Hindlimb muscle (tissue), 1 donor: ENCODE measurements around the gene ARRB2. TPM values are rescaled to one million over a fixed set of nuclear protein-coding genes. Genes with fewer than 3 reads are reported as not detected.

ENCODE experiments used
- DNase-seq: peaks from one replicate; pipeline ENCODE4 v3.0.0-alpha.2; 2013
- polyA plus RNA-seq: library from polyadenylated mRNA; unstranded; fragments of 120-200 nt; gene quantifications from one replicate; pipeline ENCODE4 v1.2.1, GENCODE V29; 2013; ENCODE audit not compliant: insufficient read length

Gene ARRB2
- polyA plus RNA-seq, 1 donor = 29.9 TPM

GRCh38 chr17:4766723-4767122 lies 56.3 kb downstream of the ARRB2 start:
- no peak for DNase-seq

GRCh38 chr17:4768298-4768697 lies 57.9 kb downstream of the ARRB2 start:
- DNase-seq = no peak

GRCh38 chr17:4769628-4770027 lies 59.2 kb downstream of the ARRB2 start:
- DNase-seq = no peak

Other genes with a start within 250 kb of the ARRB2 start
- gene SPNS2, start 211.8 kb upstream of the ARRB2 start, polyA plus RNA-seq = 7.9 TPM
- 36.9 TPM for gene MYBBP1A, start 155.2 kb upstream of the ARRB2 start, polyA plus RNA-seq
- 0.15 TPM for gene GGT6, start 150.1 kb upstream of the ARRB2 start, polyA plus RNA-seq
- gene SMTNL2, start 126.1 kb upstream of the ARRB2 start, polyA plus RNA-seq = 139 TPM
- 0.14 TPM for gene ALOX15, start 69.0 kb upstream of the ARRB2 start, polyA plus RNA-seq
- gene PELP1, start 6.5 kb upstream of the ARRB2 start, polyA plus RNA-seq = 38.1 TPM
- gene MED11, start 20.8 kb downstream of the ARRB2 start, polyA plus RNA-seq = 19.5 TPM
- gene ZMYND15, start 29.2 kb downstream of the ARRB2 start, polyA plus RNA-seq = 0.97 TPM
- 7.8 TPM for gene CXCL16, start 29.3 kb downstream of the ARRB2 start, polyA plus RNA-seq
- gene TM4SF5, start 61.3 kb downstream of the ARRB2 start, polyA plus RNA-seq = not detected
- 4.7 TPM for gene VMO1, start 75.7 kb downstream of the ARRB2 start, polyA plus RNA-seq
- gene GLTPD2, start 78.3 kb downstream of the ARRB2 start, polyA plus RNA-seq = 0.98 TPM
- gene PSMB6, start 85.5 kb downstream of the ARRB2 start, polyA plus RNA-seq = 94.3 TPM
- gene PLD2, start 96.5 kb downstream of the ARRB2 start, polyA plus RNA-seq = 28.7 TPM
- gene MINK1, start 122.7 kb downstream of the ARRB2 start, polyA plus RNA-seq = 28.3 TPM
- 1.5 TPM for gene C17orf107, start 188.9 kb downstream of the ARRB2 start, polyA plus RNA-seq
- gene CHRNE, start 192.5 kb downstream of the ARRB2 start, polyA plus RNA-seq = 3.3 TPM
- 0.88 TPM for gene GP1BA, start 221.6 kb downstream of the ARRB2 start, polyA plus RNA-seq
- gene SLC25A11, start 229.4 kb downstream of the ARRB2 start, polyA plus RNA-seq = 57.1 TPM
- gene RNF167, start 229.6 kb downstream of the ARRB2 start, polyA plus RNA-seq = 75.2 TPM
- gene PFN1, start 237.9 kb downstream of the ARRB2 start, polyA plus RNA-seq = 432 TPM
- 2,174 TPM for gene ENO3, start 240.5 kb downstream of the ARRB2 start, polyA plus RNA-seq